GM04503 (cell line): ENCODE measurements around the gene FAXDC2.
"Not testable (repeated sequence)": the region's sequence is repeated elsewhere in the genome, so short reads cannot be mapped to it uniquely, and the experiment has no call there.

Experiments
- DNase-seq: peaks from one replicate; pipeline ENCODE4 v3.0.0-alpha.2; 2012; ENCODE audit warnings: low read depth

The FAXDC2 gene

GRCh38 chr5:154861946-154862345 lies 11.5 kb upstream of the FAXDC2 start:
- DNase-seq: no peak

GRCh38 chr5:154860765-154861164 lies 10.4 kb upstream of the FAXDC2 start:
- DNase-seq: no peak

DNA sequence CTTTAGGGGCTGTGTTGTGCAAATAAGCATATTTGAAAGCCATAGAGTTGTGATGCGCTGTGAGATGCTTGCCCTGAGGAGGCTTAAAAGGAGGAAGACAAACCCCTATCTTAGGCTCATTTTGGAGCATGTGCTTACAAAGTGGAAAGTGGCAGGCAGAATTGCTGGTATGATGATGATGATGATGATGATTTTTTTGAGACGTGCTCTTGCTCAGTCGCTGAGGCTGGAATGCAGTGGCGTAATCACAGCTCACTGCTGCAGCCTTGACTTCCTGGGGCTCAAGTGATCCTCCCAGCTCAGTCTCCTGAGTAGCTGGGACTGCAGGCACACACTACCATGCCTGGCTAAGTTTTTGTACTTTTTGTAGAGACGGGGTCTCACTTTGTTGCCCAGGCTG lies 9.7 kb upstream of the FAXDC2 start:
- DNase-seq: no peak

DNA sequence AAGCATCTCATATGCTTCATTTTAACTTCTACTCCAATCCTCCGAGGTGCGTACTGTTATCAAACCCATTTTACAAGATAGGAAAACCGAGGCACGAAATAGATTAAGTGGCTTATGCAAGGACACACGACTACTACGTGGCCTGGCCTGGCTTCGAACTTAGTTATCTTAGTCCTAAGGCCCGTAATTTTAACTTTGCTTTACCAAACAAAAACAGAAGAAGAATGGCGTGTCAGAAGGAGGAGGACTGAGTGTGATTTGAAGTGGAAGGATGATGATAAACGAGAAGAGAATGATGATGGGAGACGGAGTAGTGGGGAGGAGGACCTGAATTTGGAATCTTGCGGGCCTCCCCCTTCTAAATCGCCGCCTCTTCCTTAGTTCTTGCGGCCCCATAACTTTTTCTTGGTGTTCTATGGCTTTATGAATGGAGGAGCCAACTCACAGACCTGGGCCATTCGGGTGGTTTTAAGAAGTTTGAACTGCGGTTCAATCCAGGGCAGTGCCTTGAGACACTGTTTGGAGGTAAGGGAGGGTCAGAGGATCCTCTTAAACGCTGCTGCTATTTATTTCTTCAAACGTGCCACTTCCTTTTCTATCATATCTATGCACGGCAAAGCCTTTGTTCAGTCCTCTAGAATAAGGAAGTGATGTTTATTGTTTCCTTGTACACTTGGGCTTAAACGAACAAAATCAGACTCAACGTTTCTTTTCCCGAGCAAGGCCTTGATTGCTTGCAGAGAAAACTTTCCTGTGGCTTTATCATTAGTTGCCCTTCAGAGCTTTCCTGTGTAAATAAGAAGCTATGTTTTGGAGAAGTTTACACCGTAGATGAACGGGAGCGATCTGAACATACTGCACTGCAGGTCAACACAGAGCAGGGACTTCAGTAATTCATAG lies 8.8 kb upstream of the FAXDC2 start:
- DNase-seq: no peak

DNA sequence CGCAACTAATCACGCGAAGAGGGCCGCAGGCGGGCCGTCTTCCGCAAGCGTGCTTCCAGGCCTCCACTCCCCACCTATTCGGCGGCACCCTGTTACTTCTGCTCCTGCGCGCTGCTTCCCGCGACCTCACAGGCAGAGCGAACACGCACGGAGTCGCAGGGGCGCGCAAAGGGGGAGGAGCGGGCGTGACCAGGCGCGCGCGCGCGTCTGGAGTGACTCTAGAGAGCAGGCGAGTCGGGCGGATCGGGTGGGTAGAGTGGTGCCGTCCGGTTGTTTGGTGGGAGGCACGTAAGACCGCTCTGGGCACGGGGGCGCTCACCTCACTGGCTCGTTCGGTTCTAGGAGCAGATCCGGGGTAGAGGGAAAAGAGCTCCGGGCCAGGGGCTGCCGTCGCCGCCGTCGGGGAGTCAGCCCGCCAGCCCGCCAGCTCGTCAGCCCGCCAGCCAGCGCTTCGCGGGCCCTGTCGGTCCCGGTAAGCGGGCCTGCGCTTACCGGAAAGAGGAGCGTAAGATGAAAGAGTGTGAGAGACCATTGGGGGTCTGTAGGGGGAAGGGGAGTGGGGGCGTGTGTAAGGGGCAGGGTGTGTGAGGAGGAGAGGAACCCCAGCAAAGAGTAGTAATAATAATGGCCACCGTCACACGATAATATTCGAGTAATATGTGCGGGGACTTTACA lies 8.0 kb upstream of the FAXDC2 start, which contains the start of gene CNOT8:
CNOT8 (plus strand) TSS at position 331 of the 675 bp plus-strand sequence. CDS start 4,652 bp downstream, outside the sequence.
- peak; percentile 78 for DNase-seq

GRCh38 chr5:154857530-154858296 lies 7.3 kb upstream of the FAXDC2 start:
- peak; percentile 75 for DNase-seq

- no peak for DNase-seq
Observed at GRCh38 chr5:154851351-154851750, 948 bp upstream of the FAXDC2 start.

- DNase-seq: no peak
Observed at GRCh38 chr5:154849791-154850201, 607 bp downstream of the FAXDC2 start.

DNA sequence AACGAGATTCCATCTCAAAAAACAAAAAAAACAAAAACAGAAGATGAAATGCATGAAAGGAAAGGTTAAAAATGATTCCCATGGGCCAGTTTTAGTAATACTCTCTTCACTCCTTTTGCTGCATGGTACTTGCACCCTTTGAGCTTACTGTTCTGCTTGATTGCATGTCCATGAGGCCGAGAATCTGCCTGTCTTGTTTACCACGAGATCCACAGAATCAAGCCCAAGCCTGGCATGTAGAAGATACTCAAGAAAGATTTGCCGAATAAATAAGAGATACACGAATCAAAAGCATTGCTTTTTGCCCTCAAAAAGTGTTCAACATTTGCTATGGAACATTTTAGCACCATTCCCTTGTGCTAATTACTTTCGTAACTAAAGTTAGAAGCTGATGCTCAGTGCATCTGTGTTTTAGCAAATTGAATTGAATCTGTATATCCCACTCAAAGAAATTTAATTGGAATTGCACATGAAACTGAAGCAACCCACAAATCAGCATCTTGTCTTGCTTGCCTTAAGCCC lies 1.1 kb downstream of the FAXDC2 start:
- no peak for DNase-seq

- DNase-seq: no peak
Observed at GRCh38 chr5:154844809-154845208, 5.6 kb downstream of the FAXDC2 start.

GRCh38 chr5:154842689-154843530 lies 7.5 kb downstream of the FAXDC2 start:
- DNase-seq: no peak

DNA sequence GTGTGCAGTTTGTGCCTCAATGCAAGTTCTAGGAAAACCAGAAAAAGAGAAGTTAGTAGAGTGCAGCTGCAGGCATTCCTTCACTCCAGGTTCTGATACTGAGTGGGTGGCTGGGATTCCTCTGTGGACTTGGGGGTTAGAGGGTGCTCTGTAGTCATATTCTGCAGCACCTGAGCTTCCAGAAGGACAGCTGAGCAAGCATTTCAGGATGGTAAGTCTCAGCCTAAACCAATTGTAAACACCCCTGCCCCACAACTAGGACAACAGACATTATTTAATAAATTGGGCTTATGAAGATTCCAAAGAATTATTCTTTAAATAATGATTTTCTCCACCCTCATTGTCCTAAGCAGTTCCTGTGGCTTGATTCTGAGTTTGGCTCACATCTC lies 9.1 kb downstream of the FAXDC2 start:
- DNase-seq: no peak

DNA sequence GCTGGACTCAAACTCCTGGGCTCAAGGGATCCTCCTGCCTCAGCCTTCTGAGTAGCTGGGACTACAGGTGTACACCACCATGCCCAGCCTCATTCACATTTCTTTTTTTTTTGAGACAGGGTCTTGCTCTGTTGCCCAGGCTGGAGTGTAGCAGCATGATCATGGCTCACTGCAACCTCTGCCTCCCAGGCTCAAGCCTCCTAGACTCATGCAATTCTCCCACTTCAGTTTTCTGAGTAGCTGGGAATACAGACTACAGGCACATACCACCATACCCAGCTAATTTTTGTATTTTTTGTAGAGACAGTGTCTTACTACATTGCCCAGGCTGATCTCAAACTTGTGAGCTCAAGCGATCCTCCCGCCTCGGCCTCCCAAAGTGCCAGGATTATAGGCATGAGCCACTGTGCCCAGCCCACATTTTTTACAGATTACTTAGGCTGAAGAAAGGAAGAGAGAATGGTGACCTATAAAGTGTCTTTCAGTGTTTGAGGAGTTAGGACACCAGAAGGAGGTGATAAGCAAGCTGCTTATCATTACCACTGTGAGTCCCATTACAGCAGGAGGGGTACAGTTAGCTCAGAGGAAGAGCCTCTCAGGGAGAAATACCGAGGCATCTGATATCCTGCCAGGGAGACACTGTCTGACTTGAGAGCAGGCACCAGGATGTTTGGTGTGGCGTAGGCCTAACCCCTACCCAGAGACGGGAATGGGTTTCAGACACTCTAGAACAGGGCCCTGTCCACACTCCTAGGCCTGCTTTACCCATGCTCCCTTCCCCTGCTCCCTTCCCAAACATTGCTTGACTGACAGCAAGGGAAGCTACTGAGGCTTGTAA lies 9.7 kb downstream of the FAXDC2 start:
- DNase-seq: no peak

GRCh38 chr5:154837009-154837901 lies 13.1 kb downstream of the FAXDC2 start:
- no peak for DNase-seq

GRCh38 chr5:154836225-154836624 lies 14.2 kb downstream of the FAXDC2 start:
- no peak for DNase-seq

DNA sequence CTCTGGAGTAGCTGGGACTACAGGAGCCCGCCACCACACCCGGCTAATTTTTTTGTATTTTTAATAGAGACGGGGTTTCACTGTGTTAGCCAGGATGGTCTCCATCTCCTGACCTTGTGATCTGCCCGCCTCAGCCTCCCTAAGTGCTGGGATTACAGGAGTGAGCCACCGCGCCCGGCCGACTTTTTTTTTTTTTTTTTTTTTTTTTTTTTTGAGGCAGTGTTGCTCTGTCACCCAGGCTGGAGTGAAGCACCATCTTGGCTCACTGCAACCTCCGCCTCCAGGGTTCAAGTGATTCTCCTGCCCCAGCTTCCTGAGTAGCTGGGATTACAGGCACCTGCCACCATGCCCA lies 14.7 kb downstream of the FAXDC2 start:
- DNase-seq: not testable (repeated sequence)

GRCh38 chr5:154834053-154834452 lies 16.4 kb downstream of the FAXDC2 start:
- DNase-seq: no peak

- DNase-seq: not testable (repeated sequence)
Observed at GRCh38 chr5:154832804-154833203, 17.6 kb downstream of the FAXDC2 start.

- DNase-seq: no peak
Observed at GRCh38 chr5:154831451-154831850, 19.0 kb downstream of the FAXDC2 start.
